Epithelial cell of proximal tubule (primary cell): Measurements from ENCODE around the gene GRK5. TPM values are rescaled to one million over a fixed set of nuclear protein-coding genes. Genes with fewer than 3 reads are reported as not detected.
"Not testable (repeated sequence)": the region's sequence is repeated elsewhere in the genome, so short reads cannot be mapped to it uniquely, and the experiment has no call there.

Experiments
- DNase-seq: peaks from one replicate; pipeline ENCODE4 v3.0.0-alpha.2; 2011; ENCODE audit warnings: low read depth
- H3K4me3 ChIP-seq: 2 replicates; pipeline ENCODE4 v1.5.1; 2011; ENCODE audit warnings: low read depth, mild to moderate bottlenecking, low read length
- CTCF ChIP-seq: conservative IDR thresholded peaks from 2 replicates; pipeline ENCODE4 v1.5.1; 2012; ENCODE audit warnings: low read depth, mild to moderate bottlenecking, low read length
- total RNA-seq: library from RNA; depleted of rRNA; stranded (reverse); fragments of >200 nt; gene quantifications from 2 replicates; pipeline ENCODE4 v1.2.3, GENCODE V29; 2015

Gene GRK5
- total RNA-seq, 1 donor from 2014 or later, result 2.8 TPM

DNA sequence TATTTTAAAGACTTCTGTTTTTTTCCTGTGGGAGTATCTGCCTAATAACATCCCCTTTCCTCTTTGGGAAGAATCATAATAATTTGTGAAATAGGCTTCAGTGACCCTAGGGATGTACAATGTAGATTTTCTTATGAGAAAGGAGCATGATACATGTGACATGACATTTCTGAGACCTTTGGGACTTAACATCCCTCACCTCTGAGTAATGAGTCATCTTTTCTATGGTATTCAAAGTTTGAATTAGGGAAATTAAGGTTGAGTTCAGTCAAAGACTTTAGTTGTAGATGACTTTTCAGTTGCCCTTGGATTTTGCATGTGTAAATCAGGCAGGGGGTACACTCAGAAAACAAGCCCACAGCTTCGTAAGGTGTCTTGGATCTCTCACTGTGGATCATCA, 14.3 kb downstream of the GRK5 start:
- H3K4me3 ChIP-seq, result no peak overlapping the region
- DNase-seq, result no peak
- no peak for TF ChIP-seq CTCF

DNA sequence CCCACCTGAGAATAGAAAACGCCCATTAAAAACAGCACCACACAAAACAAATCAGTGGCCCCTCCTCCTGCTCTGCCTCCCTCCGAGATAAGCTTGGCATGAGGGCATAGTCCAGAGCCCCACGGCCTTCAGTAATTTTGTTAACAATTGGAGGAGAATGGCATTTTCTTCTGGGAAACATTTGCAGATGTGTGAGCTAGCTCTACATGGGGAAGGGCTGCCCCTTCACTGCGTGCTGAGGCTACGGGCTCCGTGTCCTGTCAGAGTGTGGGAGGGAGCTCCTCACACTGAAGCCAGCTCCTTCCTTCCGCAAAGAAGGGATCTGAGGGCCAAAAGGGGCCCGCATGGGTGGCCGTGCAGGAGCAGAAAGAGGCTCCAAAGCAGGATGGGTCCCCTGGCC, 15.2 kb downstream of the GRK5 start:
- no peak for DNase-seq
- H3K4me3 ChIP-seq, result no peak overlapping the region
- TF ChIP-seq CTCF, result no peak

DNA sequence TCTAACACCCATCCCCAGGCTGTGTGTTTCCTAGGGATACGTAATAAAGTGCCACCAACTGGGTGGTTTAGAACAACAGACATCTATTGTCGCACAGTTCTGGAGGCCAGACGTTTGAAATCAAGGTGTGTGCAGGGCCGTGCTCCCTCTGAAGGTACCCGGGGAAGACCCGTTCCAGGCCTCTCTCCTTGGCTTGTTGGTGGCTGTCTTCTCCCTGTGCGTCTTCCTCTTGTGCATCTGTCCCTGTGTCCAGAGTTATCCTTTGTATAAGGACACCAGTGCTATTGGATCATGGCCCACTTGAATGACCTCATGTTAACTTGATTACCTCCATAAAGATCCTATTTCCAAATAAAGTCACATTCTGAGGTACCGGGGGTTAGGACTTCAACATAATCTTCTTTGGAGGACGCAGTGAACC, 15.6 kb downstream of the GRK5 start:
- TF ChIP-seq CTCF, result no peak
- DNase-seq, result no peak
- no peak overlapping the region for H3K4me3 ChIP-seq

DNA sequence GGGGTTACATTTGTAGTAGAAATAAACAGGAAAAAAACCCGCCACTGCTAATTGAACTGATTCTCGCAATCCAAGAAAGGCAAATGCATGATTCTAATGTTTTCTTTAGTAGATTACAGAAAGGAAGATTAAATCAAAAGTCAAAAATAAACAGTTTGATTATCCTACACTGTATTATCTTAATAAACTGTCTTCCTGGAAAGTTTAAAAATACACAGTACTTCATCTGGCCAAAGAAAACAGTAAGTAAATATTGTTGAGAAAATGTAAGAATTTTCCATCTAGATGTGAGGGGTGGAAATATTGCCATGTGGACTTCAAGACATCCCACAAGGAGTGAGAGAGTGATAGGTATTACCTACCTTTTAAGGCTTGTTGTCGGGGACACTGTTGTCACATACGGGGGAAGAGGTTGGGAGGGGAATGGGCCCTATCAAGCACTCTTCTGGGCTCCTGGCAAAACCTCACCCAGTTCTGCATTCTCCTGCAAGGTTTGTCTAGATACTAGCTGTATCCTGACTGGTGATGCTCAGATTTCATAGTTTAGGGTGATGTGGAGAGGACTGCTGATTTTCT, 17.8 kb downstream of the GRK5 start:
- no peak for TF ChIP-seq CTCF
- no peak for DNase-seq
- no peak overlapping the region for H3K4me3 ChIP-seq

DNA sequence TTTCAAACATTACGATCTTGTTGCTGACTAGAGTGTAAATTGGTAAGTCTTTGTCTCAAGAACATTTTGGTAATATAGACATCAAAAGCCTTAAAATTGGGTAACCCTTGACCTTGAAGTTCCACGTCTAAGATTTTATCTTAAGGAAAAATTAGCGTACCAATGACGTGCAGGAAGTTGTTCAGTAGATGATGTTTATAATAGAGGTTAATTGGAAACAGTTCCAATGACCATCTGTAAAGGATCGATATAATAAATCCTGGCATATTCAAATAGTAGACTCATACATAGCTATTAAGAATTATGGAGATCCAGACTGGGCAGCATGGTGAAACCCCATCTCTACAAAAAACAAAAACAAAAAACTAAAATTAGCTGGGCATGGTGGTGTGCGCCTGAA, 20.5 kb downstream of the GRK5 start:
- no peak for DNase-seq
- H3K4me3 ChIP-seq, result no peak overlapping the region
- no peak for TF ChIP-seq CTCF

DNA sequence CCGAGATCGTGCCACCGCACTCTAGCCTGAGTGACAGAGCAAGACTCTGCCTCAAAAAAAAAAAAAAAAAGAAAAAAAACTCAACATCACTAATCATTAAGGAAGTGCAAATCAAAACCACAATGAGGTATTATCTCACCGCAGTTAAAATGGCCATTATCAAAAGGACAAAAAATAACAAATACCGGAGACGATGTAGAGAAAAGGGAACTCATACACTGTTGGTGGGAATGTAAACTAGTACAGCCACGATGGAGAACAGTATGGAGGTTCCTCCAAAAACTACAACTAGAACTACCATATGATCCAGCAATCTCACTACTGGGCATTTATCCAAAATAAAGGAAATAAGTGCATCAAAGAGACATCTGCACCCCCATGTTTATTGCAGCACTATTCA, 24.3 kb downstream of the GRK5 start:
- no peak for TF ChIP-seq CTCF
- DNase-seq, result no peak

GRCh38 chr10:119232439-119232838, 25.1 kb downstream of the GRK5 start:
- DNase-seq, result not testable (repeated sequence)

More for the DNA sequence above, 24.3 kb downstream of the GRK5 start:
- no peak overlapping the region for H3K4me3 ChIP-seq

More at GRCh38 chr10:119232439-119232838, 25.1 kb downstream of the GRK5 start:
- H3K4me3 ChIP-seq, result not testable (repeated sequence)
